Non-pigmented ciliary epithelial cell (primary cell): ENCODE measurements around the gene PTPRN2.

ENCODE experiments used
- DNase-seq: peaks from one replicate; pipeline ENCODE4 v3.0.0-alpha.2; 2010; ENCODE audit warnings: low read depth

The PTPRN2 gene

GRCh38 chr7:158401295-158401694 is 186.3 kb downstream of the PTPRN2 start:
- no peak for DNase-seq

DNA sequence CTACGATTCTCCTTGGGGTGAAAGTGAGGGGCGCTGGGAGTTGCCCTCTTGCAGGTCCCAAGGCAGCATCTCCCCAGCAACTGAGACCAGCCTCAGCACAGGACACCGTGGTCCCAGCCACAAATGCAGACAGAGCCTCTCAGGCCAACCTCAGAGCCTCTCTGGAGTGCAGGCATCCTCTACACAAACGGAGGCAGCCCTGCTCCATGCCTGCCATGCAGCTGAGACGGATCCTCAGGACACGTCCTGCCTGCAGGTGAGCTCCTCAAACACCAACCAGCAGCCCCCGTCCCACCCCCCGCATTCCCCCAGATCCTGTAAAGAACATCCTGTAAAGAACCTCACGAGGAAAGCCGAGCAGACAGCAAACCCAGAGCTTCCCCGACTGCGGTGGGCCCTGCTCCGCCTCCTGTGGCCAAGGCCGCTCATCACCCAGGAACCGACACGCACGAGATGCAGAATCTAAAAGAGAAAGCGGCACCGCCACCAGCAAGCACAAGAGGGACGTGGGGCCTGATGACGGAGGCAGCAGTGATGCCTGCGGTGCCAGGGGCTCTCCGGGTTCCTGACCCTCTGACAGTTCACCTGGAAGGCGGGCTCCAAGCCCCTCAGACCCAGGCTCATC is 186.9 kb downstream of the PTPRN2 start:
- DNase-seq = no peak

DNA sequence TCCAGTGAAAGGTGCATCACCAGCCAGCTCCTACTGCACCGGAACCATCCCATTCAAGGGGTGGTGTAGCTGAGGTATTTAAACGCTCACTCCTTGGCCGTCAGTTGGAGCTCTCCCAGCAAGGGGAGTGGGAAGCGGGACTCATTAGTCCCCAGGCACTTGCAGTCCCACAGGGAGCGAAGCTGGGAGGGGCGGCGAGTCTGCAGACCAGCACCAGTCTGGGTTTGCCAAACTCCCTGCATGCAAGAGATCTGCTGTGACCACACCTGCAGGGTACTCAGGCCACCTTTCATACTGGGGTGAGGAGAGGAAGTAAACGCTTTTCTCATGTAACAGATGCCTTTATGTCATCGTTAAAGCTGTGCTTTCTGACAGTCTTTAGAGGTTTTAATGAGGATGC is 187.9 kb downstream of the PTPRN2 start:
- no peak for DNase-seq

- DNase-seq = no peak
Observed at GRCh38 chr7:158398750-158399149, 188.9 kb downstream of the PTPRN2 start.

GRCh38 chr7:158397885-158398284 is 189.7 kb downstream of the PTPRN2 start:
- DNase-seq = no peak

DNA sequence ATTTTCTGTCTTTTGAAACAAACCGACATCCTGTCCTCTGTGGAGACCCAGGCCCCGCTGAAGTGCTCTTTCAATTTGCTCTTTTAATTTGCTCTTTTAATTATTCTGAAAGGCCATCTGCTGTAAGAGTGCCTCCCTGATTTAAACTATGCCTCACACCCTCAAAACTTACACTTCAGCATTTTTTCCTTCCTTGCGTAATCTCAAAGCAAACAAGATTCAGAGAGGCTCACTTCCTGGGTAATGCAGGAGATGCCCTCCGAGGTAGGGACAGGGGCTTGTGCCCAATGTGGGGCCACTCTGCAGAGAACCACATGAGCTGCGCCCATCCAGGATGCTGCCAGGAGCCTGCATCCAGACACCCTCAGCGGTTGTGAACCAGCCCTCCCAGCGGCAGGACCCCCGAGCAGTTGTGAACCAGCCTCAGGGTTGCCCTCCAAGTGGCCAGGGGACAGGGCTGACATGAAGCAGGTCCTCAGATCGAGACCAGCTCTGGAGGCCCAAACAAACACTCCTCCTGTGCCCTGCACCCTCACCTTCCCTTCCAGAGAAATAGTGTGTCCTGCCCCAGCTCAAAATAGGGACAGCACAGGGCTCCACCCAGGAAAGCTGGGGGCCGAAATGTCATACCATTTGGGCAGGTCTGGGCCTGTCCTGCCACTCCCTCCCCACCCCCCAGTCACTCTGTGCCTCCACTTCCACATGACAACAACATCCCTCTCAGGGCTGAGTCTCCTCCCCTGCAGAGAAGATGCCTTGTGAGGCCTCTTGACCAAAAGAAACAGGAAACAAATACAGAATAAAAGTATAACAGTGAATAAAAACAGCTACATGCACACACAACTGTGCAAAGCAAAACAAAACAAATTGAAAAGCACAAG is 190.4 kb downstream of the PTPRN2 start:
- DNase-seq = no peak

DNA sequence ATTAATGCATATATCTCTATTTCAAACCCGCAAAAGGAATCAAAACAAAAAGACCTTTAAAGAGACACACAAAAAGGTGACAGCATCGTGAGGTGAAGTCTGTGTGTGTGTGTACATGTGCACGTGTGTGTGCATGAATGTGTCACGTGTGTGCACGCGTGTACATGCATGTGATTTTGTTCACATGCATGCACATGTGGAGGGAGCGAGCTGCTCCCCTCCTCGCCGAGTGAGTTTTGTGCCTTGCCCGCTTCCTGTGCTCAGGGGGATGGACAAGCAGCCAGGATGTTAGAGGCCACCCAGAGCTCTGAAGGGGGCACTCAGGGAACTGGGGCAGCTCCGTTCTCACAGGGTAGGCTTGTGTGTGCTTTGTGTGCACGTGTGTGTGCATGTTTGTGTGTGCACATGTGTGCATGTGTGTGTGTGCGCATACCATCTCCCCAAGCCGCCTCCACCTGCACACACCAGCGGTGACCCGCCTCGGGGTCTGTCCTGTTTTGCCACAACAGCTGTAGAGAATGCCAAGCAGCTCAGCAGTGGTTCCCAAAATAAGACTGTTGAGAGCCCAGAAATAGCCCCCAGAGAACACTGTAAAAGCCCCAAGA is 191.2 kb downstream of the PTPRN2 start:
- DNase-seq = no peak

- no peak for DNase-seq
Observed at GRCh38 chr7:158395780-158396278, 191.8 kb downstream of the PTPRN2 start.

- no peak for DNase-seq
Observed at GRCh38 chr7:158395349-158395748, 192.3 kb downstream of the PTPRN2 start.

DNA sequence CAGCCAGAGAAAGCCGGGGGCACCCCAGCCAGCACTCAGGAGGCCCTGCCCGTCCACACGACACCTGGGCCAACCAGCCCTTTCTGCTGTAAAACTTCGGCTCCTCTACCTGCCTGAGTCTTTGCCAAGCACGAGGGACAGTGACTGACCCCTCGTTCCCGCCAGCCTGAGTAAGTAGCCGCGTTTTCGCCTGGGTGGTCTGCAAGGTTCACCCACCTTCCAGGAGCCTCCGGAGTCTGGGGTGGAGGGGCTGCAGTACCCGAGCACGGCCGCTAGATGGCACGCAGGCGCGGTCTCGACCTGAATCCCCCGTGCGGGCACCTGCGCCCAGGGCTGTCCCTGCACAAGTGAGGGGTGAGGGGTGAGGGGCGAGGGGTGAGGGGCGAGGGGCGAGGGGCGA is 192.7 kb downstream of the PTPRN2 start:
- no peak for DNase-seq

GRCh38 chr7:158393926-158394625 is 193.5 kb downstream of the PTPRN2 start:
- no peak for DNase-seq

DNA sequence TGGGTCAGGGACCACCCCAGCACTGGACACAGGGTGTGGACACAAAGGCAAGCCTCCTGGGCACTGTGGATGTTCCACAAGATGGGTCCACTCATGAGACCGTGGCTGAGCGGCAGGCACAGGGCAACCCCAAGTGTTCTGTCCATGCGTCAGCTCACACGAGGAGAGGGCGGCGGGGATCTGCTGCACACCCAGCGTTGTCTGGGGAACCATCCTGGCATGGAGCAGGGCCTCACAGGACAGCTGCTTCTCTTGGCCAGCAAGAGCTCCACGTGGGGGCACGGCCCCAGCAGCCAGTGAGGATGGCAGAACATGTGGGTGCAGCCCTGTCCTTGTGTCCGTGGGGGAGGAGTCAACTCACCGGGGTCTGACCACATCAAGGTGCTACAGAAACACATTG is 195.4 kb downstream of the PTPRN2 start:
- no peak for DNase-seq

DNA sequence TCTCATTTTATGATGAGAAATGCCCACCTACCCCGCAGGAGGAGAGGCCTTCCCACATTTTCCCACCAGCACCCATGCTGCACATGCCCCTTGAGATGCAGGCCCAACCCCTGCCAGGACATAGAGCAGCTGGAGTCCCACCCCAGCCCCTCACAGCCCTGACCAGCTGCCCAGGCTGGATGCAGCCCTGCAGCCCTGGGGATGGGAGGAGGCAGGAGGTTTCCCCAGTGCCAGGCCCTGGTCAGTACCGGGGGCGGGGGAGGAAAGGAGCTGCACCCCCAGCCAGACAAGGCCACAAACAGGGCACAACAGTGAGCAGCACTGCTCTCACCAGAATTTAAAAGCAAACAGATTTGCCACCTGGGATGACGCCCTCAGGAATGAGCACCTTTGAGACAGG is 196.1 kb downstream of the PTPRN2 start:
- DNase-seq = no peak

- no peak for DNase-seq
Observed at GRCh38 chr7:158391141-158391540, 196.5 kb downstream of the PTPRN2 start.

DNA sequence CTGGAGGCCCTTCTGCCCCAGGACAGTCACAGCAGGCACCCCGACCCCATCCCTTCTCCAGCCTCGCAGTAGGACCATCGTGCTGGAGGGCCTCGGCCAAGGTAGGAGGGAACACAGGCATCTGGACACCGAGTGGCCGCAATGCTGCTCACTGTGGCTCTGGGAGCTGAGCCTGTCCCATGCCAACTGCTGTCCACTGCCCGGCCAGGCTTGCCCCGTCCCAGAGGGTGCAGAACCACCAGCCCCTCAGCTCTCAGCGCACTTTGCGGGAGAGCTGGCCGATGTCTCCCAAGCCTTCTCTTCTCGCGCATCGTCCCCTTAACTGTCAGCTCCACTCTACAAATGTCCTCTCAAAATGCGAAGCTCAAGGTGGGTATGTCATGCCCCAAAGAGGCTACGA is 197.2 kb downstream of the PTPRN2 start:
- DNase-seq = no peak

DNA sequence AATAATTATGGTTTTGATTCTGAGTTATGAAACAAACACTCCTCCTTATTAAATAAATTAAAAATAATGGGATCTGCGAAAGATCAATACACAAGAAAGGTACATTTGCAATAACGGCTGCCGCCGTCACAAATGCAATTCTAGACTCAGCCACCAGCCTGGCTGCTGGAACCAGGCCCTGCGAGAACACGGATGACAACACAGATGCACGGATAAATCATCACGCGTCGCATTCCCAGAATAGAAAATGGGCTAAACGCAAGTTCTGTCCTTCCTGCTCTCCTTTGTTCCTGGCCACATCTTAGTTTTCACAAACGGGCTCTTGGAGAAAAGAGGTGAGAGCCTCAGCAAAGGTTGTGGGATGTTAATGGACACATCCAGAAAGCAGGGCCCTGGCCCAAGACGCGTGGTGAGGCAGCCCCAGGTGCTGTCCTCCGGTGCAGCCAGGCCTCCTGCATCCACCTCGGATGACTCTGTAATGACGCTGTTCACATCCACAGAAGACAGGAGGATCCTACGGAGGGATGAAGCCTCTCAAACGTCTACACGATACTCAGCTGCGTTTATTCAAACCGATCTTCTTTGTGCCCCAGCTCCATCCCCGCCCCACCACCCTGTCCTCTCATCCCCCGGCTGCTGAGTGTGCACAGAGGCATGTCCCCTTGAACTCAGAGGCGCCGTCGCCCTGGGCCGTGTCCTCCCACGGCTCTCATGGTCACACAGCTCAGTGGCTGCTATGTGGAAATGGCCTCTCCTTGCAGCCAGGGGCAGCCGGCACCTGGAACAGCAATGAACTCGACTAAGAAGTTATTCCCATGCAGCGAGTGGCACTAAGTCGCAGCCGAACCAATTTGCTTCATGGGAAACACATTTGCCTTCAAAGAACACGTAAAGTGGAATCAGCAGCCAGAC is 197.9 kb downstream of the PTPRN2 start:
- no peak for DNase-seq

- DNase-seq = no peak
Observed at GRCh38 chr7:158388928-158389327, 198.7 kb downstream of the PTPRN2 start.

GRCh38 chr7:158388072-158388471 is 199.6 kb downstream of the PTPRN2 start:
- no peak for DNase-seq

- no peak for DNase-seq
Observed at GRCh38 chr7:158387546-158387891, 200.1 kb downstream of the PTPRN2 start.

DNA sequence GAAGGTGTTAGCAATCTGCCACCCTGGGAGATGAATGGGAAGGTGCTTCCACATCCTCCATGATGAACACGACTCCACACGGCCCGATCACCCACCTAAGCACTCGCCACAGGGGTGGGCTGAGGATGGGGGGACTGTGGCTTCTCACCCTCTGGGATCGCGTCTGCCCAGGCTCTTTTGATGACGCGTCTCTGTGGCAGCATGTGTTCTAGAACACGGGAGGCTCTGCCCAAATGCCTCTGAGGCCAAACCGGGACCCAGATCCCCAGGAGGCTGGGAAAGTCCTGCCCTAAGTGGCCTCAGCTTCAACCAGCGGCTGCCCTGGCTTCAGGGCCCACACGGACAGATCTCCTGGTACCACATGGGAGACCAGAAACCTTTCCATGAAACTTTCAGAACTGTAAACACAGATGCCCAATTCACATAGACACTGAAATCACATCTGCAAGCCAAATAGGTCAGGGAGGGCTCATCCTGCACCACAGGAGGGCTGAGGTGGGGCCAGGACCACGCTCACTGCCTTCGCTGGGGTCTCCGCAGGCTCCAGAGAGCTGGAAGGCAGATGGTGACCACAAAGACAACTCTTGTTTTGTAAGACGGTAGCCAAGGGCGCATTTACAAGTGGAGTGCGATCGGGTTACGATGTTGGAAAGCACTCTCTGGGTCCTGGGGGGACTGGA is 200.6 kb downstream of the PTPRN2 start:
- no peak for DNase-seq

- DNase-seq = no peak
Observed at GRCh38 chr7:158386355-158386618, 201.3 kb downstream of the PTPRN2 start.
